ENCODE measurements around the gene CCDC178.
"Not testable (repeated sequence)": the region's sequence is repeated elsewhere in the genome, so short reads cannot be mapped to it uniquely, and the experiment has no call there.

- TF ChIP-seq EZH2phosphoT487 (IDR thresholded peaks at IDR 0.05; ENCODE audit: insufficient read depth, low read depth); EZH2 (IDR thresholded peaks at IDR 0.05; ENCODE audit: insufficient read depth, poor library complexity, severe bottlenecking): not testable (repeated sequence)
These were observed 488.2 kb downstream of the CCDC178 start for GRCh38 chr18:32952318-32952717.
